ENCODE results near the gene DEFB132. TPM values are rescaled to one million over a fixed set of nuclear protein-coding genes. Genes with fewer than 3 reads are reported as not detected.

The DEFB132 gene
- polyA plus RNA-seq, 3 donors, result not detected

GRCh38 chr20:298776-299391, 41.4 kb downstream of the DEFB132 start:
- Mint-ChIP-seq H3K36me3 (peaks cover 16 to 20% of the 10 kb centered on the region in 2 donors), H3K4me3 (peak overlapping the region; percentile 97 to 100), H3K27ac (peak overlapping the region; percentile 90 to 99 (median 97)), H3K9me3 (no peaks in the 10 kb centered on the region), H3K4me1 (peaks cover 48% of the 10 kb centered on the region), H3K27me3 (ENCODE audit: low read depth in 3 of 3) (peaks cover 0 to 1% (median 0%) of the 10 kb centered on the region in 3 donors)
- Histone ChIP-seq H2AFZ (ENCODE audit: insufficient read depth, low read depth, low read length, poor library complexity, severe bottlenecking) (peak overlapping the region; percentile 84), H3K27ac (ENCODE audit: low read depth in 1 of 2, low read length in 2 of 2) (peak overlapping the region; percentile 91 to 99), H3K4me3 (replicated peaks in 1 of 3; ENCODE audit: low read depth in 2 of 3, low read length in 3 of 3) (peak overlapping the region; percentile 57 to 92 (median 92)), H3K9ac (ENCODE audit: insufficient read depth, low read length, poor library complexity, severe bottlenecking) (peak overlapping the region; percentile 95), H3K9me3 (replicated peaks in 1 of 2; ENCODE audit: control insufficient read depth in 1 of 2, insufficient read depth in 1 of 2, low read length in 2 of 2) (no peaks in the 10 kb centered on the region), H4K20me1 (ENCODE audit: insufficient read depth, low read length) (peaks cover 35% of the 10 kb centered on the region), H3K79me2 (ENCODE audit: insufficient read depth, low read length) (peaks cover 47% of the 10 kb centered on the region), H3K4me1 (ENCODE audit: control insufficient read depth in 1 of 2, insufficient read depth in 2 of 2, low read length in 2 of 2) (peaks cover 41 to 55% of the 10 kb centered on the region in 2 donors), H3K27me3 (ENCODE audit: control insufficient read depth in 2 of 2, insufficient read depth in 2 of 2, low read length in 2 of 2) (no peaks in the 10 kb centered on the region), H3K4me2 (replicated peaks; ENCODE audit: extremely low read depth, low read length, poor library complexity, severe bottlenecking) (peak overlapping the region; percentile 93), H3K36me3 (replicated peaks in 1 of 2; ENCODE audit: control insufficient read depth in 1 of 2, insufficient read depth in 2 of 2, low read length in 2 of 2) (peaks cover 0 to 5% of the 10 kb centered on the region in 2 donors)
- no peak for DNase-seq
- WGBS (ENCODE audit: insufficient coverage), result 0% methylated on average over 5 of the region's 15 CpGs
- intact Hi-C loops (cut with micrococcal nuclease), result no loop called here
- no peak for TF ChIP-seq CTCF (IDR thresholded peaks at IDR 0.05)

GRCh38 chr20:300345-300990, 42.9 kb downstream of the DEFB132 start:
- H3K9me3 Mint-ChIP-seq, result no peaks in the 10 kb centered on the region
- Histone ChIP-seq H3K4me3 (replicated peaks in 1 of 3; ENCODE audit: low read depth in 2 of 3, low read length in 3 of 3) (peak overlapping the region in 1 of 3 experiments; percentile 92), H3K4me1 (ENCODE audit: control insufficient read depth in 1 of 2, insufficient read depth in 2 of 2, low read length in 2 of 2) (peaks cover 41 to 55% of the 10 kb centered on the region in 2 donors), H3K79me2 (ENCODE audit: insufficient read depth, low read length) (peaks cover 47% of the 10 kb centered on the region), H3K9ac (ENCODE audit: insufficient read depth, low read length, poor library complexity, severe bottlenecking) (no peak overlapping the region), H3K4me2 (replicated peaks; ENCODE audit: extremely low read depth, low read length, poor library complexity, severe bottlenecking) (peak overlapping the region; percentile 93), H2AFZ (ENCODE audit: insufficient read depth, low read depth, low read length, poor library complexity, severe bottlenecking) (no peak overlapping the region), H3K36me3 (replicated peaks in 1 of 2; ENCODE audit: control insufficient read depth in 1 of 2, insufficient read depth in 2 of 2, low read length in 2 of 2) (peaks cover 0 to 5% of the 10 kb centered on the region in 2 donors), H3K9me3 (replicated peaks in 1 of 2; ENCODE audit: control insufficient read depth in 1 of 2, insufficient read depth in 1 of 2, low read length in 2 of 2) (no peaks in the 10 kb centered on the region), H4K20me1 (ENCODE audit: insufficient read depth, low read length) (peaks cover 35% of the 10 kb centered on the region), H3K27ac (ENCODE audit: low read depth in 1 of 2, low read length in 2 of 2) (no peak overlapping the region), H3K27me3 (ENCODE audit: control insufficient read depth in 2 of 2, insufficient read depth in 2 of 2, low read length in 2 of 2) (no peaks in the 10 kb centered on the region)
- peaks cover 0 to 1% (median 0%) of the 10 kb centered on the region in 3 donors for H3K27me3 Mint-ChIP-seq (ENCODE audit: low read depth in 3 of 3)
- H3K4me1 Mint-ChIP-seq, result peaks cover 48% of the 10 kb centered on the region
- WGBS (ENCODE audit: insufficient coverage), result 37% methylated on average over 3 of the region's 10 CpGs
- H3K4me3 Mint-ChIP-seq, result peak overlapping the region; percentile 28 to 36
- peak overlapping the region in 4 of 7 donors; percentile 55 to 81 (median 70) for H3K27ac Mint-ChIP-seq
- TF ChIP-seq CTCF (IDR thresholded peaks at IDR 0.05), result no peak
- DNase-seq, result peak in 2 of 3 donors; percentile 17 to 26
- intact Hi-C loops (cut with micrococcal nuclease), result no loop called here
- peaks cover 16 to 21% of the 10 kb centered on the region in 2 donors for H3K36me3 Mint-ChIP-seq
